HG02852 (cell line): ENCODE results near the gene ACYP2.

Source experiments
- ATAC-seq: cut with Tn5 transposase; IDR thresholded peaks from one replicate; pipeline ENCODE4 v1.9.1; 2021; ENCODE audit warnings: mild to moderate bottlenecking, moderate library complexity; ENCODE audit not compliant: unreplicated experiment

The ACYP2 gene

DNA sequence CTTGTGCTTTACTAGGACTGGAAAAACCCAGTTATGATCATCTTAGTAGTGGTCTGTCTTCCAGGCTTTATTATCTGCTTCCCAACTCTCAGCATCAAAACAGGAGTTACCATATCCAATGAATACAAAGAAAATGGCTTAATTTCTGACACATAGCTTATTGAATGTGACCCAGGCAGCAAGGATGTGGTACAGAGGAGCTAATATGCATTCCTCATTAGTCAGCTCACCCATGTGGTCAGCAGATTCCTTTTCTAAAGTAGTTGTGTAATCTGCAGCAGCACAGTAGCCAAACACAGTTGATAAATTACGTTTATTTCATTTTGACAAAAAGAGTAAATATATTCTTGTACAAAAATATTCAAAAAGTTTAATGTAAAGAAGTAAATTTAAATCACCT is 97.0 kb downstream of the ACYP2 start:
- no peak for ATAC-seq

DNA sequence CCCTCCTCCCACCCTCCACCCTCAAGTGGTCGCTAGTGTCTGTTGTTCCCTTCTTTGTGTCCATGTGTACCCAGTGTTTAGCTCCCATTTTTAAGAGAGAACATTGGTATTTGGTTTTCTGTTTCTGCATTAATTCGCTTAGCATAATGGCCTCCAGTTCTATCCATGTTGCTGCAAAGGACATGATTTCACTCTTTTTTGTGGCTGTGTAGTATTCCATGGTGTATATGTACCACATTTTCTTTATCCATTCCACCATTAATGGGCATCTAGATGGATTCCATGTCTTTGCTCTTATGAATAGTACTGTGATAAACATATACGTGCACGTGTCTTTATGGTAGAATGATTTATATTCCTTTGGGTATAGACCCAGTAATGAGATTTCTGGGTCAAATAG is 97.7 kb downstream of the ACYP2 start:
- ATAC-seq = no peak

DNA sequence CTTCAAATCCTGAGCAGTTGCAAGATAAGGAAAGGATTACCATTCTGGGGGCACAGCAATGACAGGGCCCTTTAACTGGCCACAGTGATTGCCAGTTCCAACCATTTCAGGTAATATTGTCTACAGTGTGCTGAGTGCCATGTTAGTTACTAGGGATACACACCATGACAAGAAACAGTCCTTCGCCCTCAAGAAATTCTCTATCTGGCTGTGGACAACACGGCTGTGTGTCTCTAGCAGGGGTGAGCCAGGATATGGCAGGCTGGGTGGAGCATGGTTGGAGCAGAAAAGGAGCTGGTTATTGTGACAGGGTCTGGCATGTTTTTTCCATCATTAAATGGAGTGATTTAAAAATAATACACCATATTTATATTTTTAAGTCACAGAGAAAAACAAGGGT is 109.6 kb downstream of the ACYP2 start:
- no peak for ATAC-seq

DNA sequence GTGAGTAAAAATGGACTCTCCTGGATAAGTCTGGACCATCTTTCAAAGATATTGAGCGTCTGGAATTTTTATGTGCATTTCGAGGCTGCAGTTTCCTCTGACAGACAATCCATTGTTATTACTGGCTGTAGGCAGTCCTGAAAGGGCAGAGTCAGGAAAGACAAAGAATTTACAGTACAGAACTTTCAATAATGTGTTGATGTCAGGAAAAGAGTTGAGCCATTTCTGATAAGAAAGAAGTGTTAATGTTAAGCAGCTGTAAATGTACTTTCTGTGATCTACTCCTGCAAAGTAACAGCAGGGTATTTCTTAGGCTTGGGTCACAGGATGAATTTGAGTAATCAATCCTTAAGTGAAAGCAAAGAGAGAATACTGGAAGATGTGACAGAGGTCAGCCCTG is 110.8 kb downstream of the ACYP2 start:
- ATAC-seq = no peak

DNA sequence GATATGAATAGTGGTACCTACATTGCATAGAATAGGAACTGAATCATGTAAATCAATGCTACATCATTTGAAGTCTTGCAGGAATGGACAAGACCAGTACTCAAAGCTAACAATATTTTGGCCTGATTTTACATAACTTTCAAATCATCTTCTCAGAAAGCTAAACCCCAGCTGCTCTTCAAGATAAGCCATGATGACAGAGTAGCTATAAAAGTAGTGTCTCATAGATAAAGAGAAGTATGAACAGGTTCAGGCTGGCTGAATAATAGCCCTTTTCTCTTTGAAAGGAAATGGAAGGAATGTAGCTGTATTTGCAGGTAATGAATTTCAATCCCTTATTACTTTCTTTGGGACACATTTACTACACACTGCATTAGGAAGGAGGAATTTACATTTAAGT is 112.4 kb downstream of the ACYP2 start:
- ATAC-seq = no peak

DNA sequence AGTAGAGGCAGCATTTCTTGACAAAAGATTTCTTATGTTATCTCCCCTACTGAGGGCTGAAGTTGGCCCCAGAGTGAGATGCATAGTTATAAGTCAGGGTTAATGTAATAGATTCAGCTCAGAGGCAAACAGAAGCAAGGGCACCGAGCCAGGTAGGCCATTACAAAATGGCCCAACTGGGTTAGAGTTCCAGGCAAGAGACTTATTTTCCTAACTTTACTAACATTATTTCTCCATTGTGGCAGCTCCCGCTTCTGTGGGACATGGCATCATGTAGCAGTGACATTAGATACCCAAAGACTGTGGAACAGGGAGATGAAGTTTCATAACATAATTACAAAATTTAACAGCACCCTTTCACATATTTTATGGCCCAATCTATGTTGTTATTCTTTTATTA is 113.5 kb downstream of the ACYP2 start:
- ATAC-seq = no peak

DNA sequence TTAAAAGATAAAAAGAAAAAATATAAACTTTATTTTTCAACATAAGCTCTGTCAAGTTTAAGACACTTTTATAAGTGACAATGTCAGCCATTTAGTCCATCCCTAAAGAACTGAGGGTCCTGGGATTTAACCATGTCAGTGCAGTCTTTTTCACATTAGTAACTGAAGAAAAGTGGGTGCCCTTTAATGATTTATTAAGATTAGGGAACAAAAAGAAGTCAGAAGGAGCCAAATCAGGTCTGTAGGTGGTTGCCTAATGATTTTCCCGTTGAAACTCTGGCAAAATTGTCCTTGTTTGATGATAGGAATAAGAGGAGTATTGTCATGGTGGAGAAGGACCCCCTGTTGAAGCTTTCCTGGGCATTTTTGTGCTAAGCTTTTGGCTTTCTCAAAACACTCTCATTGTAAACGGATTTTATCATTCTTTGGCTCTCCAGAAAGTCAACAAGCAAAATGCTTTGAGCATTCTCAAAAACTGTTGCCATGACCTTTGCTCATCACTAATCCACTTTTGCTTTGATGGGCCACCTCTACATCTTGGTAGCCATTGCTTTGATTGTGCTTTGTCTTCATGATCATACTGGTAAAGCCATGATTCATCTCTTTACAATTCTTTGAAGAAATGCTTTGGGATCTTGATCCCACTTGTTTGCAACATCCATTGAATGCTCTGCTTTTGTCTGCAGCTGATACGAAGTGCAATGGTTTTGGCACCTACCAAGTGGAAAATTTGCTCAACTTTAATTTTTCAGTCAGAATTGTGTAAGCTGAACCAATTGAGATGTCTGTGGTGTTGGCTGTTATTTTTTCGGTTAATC is 118.6 kb downstream of the ACYP2 start:
- no peak for ATAC-seq

DNA sequence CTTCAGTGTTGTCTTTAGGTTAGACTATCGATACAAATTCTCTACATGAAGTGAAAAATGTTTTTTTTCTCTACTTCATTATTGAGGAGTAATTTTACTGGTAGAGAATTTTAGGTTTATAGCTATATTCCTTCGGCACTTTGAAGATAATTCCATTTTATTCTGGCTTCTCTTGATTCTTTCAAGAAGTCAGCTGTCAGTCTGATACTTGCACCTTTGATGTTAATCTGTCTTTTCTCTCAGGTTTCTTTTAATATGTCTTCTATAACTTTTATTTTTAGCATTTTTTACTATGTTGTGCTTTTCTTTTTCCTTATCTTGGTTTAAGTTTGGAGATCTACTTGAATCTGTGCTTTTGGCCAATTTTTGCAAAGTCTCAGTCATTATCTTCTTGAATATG is 122.0 kb downstream of the ACYP2 start:
- no peak for ATAC-seq

DNA sequence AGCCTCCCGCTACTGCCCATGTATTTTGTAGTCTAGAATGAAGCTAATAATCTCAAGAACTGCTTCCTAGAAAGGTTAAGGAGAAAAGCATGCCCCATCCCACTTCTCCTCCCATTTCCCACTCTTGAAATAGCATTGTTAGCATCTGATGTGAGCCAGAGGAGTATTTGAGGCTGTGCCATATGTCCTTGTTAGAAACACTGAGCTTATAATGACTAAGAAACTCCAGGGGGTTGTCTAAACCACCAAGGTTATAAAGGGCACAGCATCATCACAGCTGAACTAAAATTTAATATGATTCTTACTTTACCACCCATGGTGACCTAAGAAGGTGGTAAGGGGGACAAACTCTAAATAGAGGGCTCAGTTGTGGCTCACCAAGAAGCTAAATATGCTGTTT is 124.0 kb downstream of the ACYP2 start:
- no peak for ATAC-seq

DNA sequence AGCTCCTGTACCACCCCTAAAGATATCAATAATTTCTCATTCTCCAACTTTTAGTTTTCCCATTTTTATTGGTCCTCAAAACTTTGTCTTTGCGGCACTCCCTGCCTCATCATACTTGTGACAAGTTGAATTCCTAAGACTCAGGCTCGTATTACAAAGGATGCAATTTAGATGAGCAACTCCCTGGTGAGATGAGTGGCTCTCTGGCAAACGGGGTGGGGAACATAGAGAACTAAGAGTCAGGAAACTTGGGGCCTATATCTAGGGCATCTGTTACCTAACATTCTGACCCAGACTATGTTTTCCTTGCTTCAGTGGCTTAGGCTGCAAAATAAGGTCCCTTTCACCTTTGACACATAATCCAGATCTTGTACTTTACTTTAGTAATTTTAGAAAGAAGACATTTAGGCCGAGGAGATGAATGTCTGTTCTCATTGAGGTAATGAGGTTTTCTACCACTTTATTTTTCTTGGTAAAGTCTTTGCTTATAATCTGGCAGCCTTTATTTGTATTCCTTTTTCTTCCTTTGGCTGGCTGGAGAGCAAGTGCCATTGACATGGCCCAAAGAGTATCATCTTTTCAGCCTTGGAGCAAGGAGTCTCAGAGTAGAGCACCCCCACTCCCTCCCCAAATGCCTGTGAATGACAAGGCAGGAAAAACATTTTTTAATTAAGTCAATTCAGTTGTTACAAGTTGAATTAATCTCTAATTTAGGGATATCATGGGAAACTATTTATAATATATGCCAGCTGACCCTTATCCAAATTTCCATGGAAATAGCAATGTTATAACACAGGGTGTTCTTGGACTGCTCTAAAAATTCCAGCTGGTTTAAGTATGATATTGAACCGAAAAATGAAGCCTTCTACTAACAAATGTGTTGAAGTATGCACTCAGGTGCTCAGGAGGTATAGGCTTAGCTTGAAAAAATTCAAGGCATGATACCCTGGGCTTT is 125.4 kb downstream of the ACYP2 start:
- ATAC-seq = no peak

DNA sequence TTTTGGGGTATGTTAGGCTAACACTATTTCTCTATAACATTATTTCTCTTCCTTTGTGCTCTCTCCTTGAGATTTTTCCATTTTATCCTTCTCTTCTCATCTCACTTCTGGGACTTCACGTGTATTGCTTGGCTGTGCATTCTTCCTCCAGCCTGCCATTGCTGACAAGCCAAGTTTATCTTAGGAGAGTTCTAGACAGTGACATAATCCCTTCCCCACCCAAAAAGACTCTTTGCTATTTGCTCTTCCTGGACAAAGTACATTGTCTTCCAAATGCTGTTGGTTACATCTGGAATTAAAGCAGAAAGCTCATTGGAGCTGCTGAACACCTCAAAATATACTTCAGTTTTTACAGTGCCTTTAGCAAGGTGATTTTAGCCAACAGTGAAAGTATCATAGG is 131.7 kb downstream of the ACYP2 start:
- no peak for ATAC-seq

DNA sequence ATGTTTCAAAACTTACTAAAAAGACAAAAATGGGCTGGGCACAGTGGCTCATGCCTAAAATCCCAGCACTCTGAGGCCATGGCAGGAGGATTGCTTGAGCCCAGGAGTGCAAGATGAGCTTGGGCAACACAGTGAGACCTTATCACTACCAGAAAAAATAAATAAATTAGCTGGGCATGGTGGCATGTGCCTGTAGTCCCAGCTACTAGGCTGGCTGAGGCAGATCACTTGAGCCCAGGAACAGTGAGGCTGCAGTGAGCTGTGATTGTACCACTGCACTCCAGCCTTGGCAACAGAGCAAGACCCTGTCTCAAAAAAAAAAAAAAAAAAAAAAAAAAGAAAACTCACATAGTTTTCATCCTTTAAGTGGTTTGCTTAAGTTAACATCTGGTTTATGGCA is 134.2 kb downstream of the ACYP2 start:
- ATAC-seq = no peak

DNA sequence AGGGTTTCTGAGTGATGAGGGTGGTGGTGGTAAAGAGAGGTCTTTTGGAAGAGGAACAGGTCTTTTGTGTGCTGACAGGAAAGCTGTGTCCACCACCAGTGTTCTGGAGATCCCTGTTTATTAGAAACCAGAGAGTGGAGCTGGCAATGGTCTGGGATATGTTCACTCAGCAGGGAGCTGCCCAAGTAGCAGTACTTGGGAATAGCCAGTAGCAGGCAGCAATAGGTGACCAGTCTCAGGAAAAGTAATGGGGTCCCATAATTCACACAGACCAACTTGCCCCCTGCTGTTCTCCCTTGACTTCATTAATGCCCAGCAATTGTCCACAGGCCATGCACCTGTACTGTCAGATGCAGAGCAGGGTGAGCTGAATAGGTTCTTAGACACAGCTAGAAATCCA is 138.8 kb downstream of the ACYP2 start:
- ATAC-seq = no peak

DNA sequence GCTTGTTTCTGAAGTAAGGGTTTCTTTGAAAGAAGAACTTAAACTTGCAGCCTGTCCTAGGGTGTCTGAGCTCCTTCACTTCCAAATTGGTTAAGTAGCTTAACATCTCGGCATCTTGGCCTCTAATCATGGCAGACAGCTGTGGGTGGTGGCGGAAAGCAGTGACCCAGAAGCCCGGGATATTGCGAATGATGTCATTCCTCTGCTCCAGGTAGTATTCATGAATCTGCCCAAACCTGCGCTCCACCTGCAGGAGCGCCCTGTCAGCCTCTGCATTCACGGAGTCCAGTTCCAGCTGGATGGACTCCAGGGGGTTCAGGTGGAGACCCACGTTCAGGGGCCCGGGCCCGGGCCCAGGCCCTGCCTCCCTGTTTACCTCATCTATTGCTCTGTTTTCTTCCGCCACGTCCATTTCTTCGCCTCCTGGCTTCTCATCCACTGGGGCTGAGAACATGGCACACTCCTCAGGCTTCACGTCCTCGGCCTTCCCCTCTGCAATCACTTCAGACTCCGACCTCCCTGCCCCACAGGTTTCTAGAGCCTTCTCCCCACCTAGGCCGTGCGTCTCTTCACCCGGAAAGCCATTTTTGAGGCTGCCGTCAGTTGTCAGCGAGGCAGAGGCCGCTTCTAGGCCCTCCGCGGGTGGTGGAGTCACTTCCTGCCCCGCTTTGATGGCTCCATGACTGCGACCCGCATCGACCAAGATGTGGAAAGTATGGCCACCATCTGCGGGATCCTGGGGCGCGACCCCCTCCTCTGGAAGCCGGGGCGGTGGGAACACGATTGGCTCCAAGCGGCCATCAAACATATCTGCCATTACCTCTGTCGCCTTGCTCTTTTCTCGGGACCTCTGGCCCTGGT is 140.0 kb downstream of the ACYP2 start:
- no peak for ATAC-seq

DNA sequence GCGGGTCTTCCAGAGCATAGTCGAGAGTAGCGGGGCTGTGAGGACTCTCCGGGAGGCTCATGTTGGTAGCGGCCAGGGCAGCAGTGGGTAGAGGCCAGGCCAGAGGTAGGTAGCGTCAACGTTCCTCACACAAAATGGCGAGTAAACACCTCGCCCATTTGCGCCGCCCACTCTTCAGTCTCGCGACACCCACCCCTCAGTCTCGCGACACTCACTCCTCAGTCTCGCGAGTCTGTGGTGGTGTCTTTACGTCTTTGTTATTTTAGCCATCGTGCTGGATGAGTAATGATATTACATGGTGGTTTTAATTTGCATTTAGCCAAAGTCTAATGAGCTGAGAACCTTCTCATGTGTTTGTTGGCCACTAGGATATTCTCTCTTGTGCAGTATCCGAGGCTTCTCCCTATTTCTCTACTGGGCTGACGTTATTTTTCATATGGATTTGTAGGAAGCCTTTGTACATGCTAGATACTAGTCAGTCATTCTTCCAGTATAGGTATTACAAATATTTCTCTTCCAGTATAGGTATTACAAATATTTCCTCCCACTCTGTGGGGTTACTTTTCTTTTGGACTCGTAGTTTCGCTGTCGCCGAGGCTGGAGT is 140.8 kb downstream of the ACYP2 start, which contains the start of gene TSPYL6:
Gene TSPYL6 (minus strand): TSS at position 139 of the 604 bp plus-strand sequence. CDS start 78 bp downstream, at position 61.
- no peak for ATAC-seq

DNA sequence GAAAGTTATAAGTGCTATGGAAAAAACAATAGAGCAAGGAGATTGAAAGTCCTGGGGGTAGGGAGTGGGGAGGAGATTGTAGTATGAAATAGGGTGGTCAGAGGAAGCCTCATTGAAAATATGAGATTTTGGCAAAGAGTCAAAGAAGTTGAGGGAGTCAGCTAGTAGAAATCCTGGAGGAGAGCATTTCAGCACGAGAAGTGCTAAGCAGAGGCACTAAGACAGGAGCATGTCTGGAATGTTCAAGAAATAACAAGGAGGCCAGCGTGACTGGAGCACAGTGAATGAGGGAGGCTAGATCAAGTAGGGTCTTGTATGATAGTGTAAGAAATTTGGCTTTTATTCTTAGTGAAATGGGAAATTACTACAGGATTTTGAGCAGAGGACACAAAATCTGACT is 142.8 kb downstream of the ACYP2 start:
- no peak for ATAC-seq

DNA sequence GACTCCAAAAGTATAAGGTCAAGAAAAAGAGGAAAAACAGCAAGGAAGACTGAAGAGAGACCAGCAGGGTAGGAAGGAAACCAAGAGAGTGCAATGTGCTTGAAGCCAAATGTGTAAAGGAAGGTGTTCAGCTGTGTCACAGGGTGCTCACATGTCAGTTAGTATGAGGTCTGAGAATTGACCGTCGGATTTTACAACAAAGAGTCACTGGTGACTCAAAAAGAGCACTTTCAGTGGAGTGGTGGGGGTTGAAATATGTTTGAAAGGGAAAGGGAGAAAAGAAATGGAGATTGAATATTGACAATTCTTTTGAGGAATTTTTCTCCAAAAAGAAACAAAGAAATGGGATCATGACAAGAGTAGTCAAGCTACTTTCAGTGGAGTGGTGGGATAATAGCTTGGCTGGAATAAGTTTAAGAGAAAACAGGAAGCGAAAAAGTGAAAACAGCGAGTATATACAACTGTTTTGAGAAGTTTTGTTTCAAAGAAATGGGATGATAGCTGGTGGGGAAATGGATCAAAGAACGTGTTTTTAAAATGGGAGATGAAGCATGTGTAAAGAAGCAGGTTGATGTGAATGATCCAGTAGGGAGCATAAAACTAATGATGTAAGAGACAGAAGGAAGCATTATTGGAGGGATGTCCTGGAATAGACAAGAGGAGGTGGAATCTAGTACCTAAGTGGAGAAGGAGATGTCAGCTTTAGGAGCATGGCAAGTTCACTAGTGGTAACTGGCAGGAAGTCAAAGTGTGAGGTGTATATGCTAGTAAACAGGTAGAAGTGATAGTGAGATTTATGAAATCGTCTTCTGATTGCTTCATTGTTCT is 144.2 kb downstream of the ACYP2 start:
- no peak for ATAC-seq

DNA sequence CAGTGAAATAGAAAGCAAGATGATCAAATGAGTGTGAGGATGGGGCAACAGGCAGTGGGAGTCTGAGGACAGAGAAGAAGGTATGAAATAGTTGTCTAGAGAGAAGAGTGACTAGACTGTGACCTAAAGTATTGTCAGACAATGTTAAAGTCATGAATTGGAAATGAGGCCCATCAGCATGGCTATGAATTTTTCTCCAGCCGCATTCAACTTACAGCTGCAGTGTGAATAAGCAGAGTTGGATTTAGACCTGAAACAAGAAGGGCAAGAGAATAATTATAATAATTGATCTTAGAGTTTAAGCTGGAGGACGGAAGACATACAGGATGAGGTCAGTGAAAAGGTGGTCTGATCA is 144.8 kb downstream of the ACYP2 start:
- ATAC-seq = no peak

DNA sequence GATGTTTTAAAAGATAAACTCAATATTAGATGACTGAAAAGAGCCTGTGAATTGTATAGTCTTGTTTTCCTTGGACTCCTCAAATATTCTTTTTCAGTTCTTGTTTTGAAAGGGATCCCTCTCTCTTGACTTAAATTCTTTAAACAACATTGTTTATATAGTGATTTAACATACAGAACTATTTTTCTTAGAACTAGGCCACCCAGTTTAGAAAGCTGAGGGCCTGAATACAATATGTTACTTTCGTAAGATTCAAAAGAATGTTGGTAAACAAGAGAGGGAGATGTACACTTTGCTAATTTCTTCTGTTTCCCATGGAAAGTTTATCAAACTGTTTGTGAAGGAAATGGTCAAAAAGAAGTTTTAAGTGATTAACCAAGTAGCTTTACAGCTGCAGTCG is 146.1 kb downstream of the ACYP2 start:
- no peak for ATAC-seq
